ENCODE data around the gene THBD.
A peak's percentile ranks its signal among the peaks of the same experiment; 100 is the strongest.

The THBD gene

GRCh38 chr20:23047001-23047737, 2.3 kb downstream of the THBD start:
- TF ChIP-seq CTCF (IDR thresholded peaks at IDR 0.05; ENCODE audit: insufficient read depth, low read depth, low read length, missing control alignments) = no peak
- DNase-seq (ENCODE audit: low read depth) = peak; percentile 64

GRCh38 chr20:23046431-23046830, 3.0 kb downstream of the THBD start:
- TF ChIP-seq CTCF (IDR thresholded peaks at IDR 0.05; ENCODE audit: insufficient read depth, low read depth, low read length, missing control alignments) = no peak
- peak; percentile 39 for DNase-seq (ENCODE audit: low read depth)
- H3K4me3 ChIP-seq (ENCODE audit: low read length) = peak overlapping the region; percentile 7

More at GRCh38 chr20:23047001-23047737, 2.3 kb downstream of the THBD start:
- peak overlapping the region; percentile 56 for H3K4me3 ChIP-seq (ENCODE audit: low read length)

GRCh38 chr20:23043376-23043775, 6.1 kb downstream of the THBD start:
- no peak overlapping the region for H3K4me3 ChIP-seq (ENCODE audit: low read length)
- no peak for TF ChIP-seq CTCF (IDR thresholded peaks at IDR 0.05; ENCODE audit: insufficient read depth, low read depth, low read length, missing control alignments)
- DNase-seq (ENCODE audit: low read depth) = no peak

GRCh38 chr20:23042270-23042669, 7.2 kb downstream of the THBD start:
- no peak overlapping the region for H3K4me3 ChIP-seq (ENCODE audit: low read length)
- TF ChIP-seq CTCF (IDR thresholded peaks at IDR 0.05; ENCODE audit: insufficient read depth, low read depth, low read length, missing control alignments) = no peak
- DNase-seq (ENCODE audit: low read depth) = no peak

- peak; percentile 64 for DNase-seq (ENCODE audit: low read depth)
- no peak for TF ChIP-seq CTCF (IDR thresholded peaks at IDR 0.05; ENCODE audit: insufficient read depth, low read depth, low read length, missing control alignments)
- no peak overlapping the region for H3K4me3 ChIP-seq (ENCODE audit: low read length)
Observed at GRCh38 chr20:23039885-23040508, 9.5 kb downstream of the THBD start.

- TF ChIP-seq CTCF (IDR thresholded peaks at IDR 0.05; ENCODE audit: insufficient read depth, low read depth, low read length, missing control alignments) = no peak
- no peak overlapping the region for H3K4me3 ChIP-seq (ENCODE audit: low read length)
- DNase-seq (ENCODE audit: low read depth) = no peak
Observed at GRCh38 chr20:23039136-23039875, 10.2 kb downstream of the THBD start.

Measured in epithelial cell of esophagus (primary cell).